BE2C (cell line): ENCODE data around the gene VPS9D1.

Experiments used
- DNase-seq: peaks from one replicate; pipeline ENCODE4 v3.0.0-alpha.2; 2020
- H3K27me3 ChIP-seq: fragments of 250-450 bp; sonication (Bioruptor Pico); 2 replicates; pipeline ENCODE4 v1.5.1; 2020; ENCODE audit warnings: mild to moderate bottlenecking
- H3K36me3 ChIP-seq: fragments of 250-450 bp; sonication (Bioruptor Pico); 2 replicates; pipeline ENCODE4 v1.5.1; 2020; ENCODE audit warnings: mild to moderate bottlenecking
- H3K4me1 ChIP-seq: fragments of 250-450 bp; sonication (Bioruptor Pico); 2 replicates; pipeline ENCODE4 v1.5.1; 2020
- H3K4me3 ChIP-seq: 2 replicates; pipeline ENCODE4 v1.5.1; 2011; ENCODE audit warnings: low read depth, low read length
- H3K9me3 ChIP-seq: fragments of 250-450 bp; sonication (Bioruptor Pico); 2 replicates; pipeline ENCODE4 v1.5.1; 2020
- TF ChIP-seq, protein P1 (sequence below): IDR thresholded peaks from 2 replicates; pipeline ENCODE4 v1.5.1; 2012; ENCODE audit warnings: mild to moderate bottlenecking, low read depth, low read length

The VPS9D1 gene

DNA sequence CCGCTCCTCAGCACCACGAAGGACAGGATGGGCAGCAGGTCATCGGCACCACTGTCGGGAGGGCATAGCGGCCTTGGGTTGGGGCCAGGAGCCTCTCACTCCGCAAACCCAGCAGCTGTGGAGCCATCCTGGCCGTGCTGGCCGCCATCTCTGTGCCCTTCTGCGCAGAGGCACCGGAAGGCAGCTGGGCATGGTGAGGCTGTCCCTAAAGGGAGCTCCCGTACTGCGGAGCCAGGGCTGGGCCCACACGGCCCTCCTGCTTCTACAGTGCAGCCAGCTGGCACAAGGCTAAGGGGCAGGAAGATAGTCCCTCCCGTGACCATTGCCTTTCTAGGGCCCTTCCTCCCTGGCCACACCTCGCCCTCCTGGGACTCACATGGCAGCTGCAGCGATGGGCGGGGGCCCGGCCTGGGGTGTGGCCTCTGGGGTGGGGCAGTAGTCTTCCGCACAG, 12.2 kb downstream of the VPS9D1 start:
- Histone ChIP-seq H3K9me3 (no peaks in the 10 kb centered on the region), H3K27me3 (no peaks in the 10 kb centered on the region)
- TF ChIP-seq, protein P1, sequence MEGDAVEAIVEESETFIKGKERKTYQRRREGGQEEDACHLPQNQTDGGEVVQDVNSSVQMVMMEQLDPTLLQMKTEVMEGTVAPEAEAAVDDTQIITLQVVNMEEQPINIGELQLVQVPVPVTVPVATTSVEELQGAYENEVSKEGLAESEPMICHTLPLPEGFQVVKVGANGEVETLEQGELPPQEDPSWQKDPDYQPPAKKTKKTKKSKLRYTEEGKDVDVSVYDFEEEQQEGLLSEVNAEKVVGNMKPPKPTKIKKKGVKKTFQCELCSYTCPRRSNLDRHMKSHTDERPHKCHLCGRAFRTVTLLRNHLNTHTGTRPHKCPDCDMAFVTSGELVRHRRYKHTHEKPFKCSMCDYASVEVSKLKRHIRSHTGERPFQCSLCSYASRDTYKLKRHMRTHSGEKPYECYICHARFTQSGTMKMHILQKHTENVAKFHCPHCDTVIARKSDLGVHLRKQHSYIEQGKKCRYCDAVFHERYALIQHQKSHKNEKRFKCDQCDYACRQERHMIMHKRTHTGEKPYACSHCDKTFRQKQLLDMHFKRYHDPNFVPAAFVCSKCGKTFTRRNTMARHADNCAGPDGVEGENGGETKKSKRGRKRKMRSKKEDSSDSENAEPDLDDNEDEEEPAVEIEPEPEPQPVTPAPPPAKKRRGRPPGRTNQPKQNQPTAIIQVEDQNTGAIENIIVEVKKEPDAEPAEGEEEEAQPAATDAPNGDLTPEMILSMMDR: no peak

DNA sequence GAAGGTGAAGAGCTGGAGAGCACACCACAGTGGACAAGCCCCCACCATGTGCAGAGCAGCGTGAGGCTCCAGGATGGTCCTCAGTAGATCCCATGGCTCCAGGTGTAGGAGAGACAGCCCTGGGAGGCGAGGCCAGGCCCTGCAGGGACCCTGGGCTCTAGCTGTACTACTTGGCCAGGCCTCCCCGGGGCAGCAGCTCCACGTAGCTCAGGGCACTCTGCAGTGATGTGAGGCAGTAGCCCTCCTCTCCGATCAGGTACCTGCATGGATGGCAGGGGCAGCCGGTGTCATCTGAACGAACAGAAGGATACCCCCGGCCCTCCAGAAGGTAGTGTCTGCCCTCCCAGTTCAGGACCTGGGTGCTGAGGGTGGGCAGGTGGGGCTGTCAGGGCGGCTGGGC, 13.0 kb downstream of the VPS9D1 start:
- TF ChIP-seq, protein P1: no peak
- DNase-seq: no peak

More for the DNA sequence above, 12.2 kb downstream of the VPS9D1 start:
- Histone ChIP-seq H3K36me3 (no peaks in the 10 kb centered on the region), H3K4me3 (no peak overlapping the region), H3K4me1 (peaks cover 3% of the 10 kb centered on the region; the same call in 1 of the 2 replicates)
- DNase-seq: no peak

GRCh38 chr16:89706518-89707260, 14.0 kb downstream of the VPS9D1 start:
- DNase-seq: no peak
- Histone ChIP-seq H3K36me3 (no peaks in the 10 kb centered on the region), H3K4me3 (peak overlapping the region; percentile 35), H3K9me3 (no peaks in the 10 kb centered on the region), H3K4me1 (peaks cover 3% of the 10 kb centered on the region; the same call in 1 of the 2 replicates), H3K27me3 (no peaks in the 10 kb centered on the region)
- TF ChIP-seq, protein P1: no peak

More for the DNA sequence above, 13.0 kb downstream of the VPS9D1 start:
- no peaks in the 10 kb centered on the region for H3K27me3 ChIP-seq
- no peaks in the 10 kb centered on the region for H3K9me3 ChIP-seq
- H3K4me1 ChIP-seq: peaks cover 3% of the 10 kb centered on the region; the same call in 1 of the 2 replicates
- no peaks in the 10 kb centered on the region for H3K36me3 ChIP-seq
- H3K4me3 ChIP-seq: no peak overlapping the region

DNA sequence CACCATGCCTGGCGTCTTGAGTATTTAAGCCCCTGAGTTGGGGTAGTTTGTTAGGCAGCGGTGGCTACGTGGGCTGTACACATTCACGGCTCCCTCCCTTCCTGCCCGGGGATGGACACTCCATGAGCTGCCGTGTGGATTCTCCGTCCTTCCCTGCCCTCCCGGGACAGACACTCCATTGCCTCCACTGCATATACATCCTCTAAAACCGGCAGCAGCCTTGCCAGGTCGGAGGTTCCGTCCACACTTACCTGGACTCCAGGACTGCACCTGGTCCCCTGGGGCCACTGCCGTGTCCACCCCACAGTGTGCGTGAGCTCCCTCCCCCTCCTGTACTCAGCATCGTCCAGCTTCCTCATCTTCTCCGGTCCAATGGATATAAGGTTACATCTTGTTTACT, 15.7 kb downstream of the VPS9D1 start:
- Histone ChIP-seq H3K9me3 (no peaks in the 10 kb centered on the region), H3K36me3 (no peaks in the 10 kb centered on the region), H3K27me3 (no peaks in the 10 kb centered on the region), H3K4me1 (peaks cover 4% of the 10 kb centered on the region; the same call in 1 of the 2 replicates), H3K4me3 (no peak overlapping the region)
- TF ChIP-seq, protein P1: no peak
- no peak for DNase-seq

DNA sequence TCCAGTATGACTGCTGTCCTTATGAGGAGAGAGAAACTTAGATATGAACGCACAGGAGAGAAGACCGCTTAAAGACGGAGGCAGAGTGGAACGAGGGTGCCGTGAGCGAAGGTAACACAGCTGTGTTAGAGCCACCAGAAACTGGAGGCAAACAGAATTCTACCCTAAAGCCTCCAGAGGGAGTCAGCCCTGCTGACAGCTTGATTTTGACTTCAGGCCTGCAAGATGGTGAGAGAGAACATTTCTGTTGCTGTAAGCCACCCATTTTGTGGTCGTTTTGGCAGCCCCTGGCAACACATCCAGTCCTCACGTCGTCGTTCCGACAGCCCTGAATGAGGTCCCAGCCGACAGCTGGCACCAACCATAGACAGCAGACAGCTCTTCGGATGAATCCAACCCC, 16.4 kb downstream of the VPS9D1 start:
- no peak for DNase-seq
- H3K9me3 ChIP-seq: no peaks in the 10 kb centered on the region
- no peaks in the 10 kb centered on the region for H3K36me3 ChIP-seq
- no peaks in the 10 kb centered on the region for H3K27me3 ChIP-seq
- H3K4me1 ChIP-seq: peaks cover 7% of the 10 kb centered on the region
- TF ChIP-seq, protein P1: no peak
- H3K4me3 ChIP-seq: no peak overlapping the region
